B cell (primary cell): Measurements from ENCODE around the gene HOXB8. TPM values are rescaled to one million over a fixed set of nuclear protein-coding genes. Genes with fewer than 3 reads are reported as not detected.

ENCODE experiments used
- ATAC-seq: fragments of 200-7000 bp; cut with Tn5 transposase; one replicate; pipeline ENCODE4 v1.10.0; 2021; ENCODE audit warnings: low read depth, mild to moderate bottlenecking, moderate number of reproducible peaks, moderate library complexity
- CTCF ChIA-PET: fragments of 350-600 bp; sonication (Branson Sonifier 250); formaldehyde crosslinking; loops from one replicate; lab custom pipeline; 2021; ENCODE audit warnings: antibody characterized with exemption, inconsistent platforms; lab: Charles Lee
- POLR2A ChIA-PET: fragments of 350-600 bp; sonication (Branson Sonifier 250); formaldehyde crosslinking; loops from one replicate; lab custom pipeline; 2021; ENCODE audit warnings: antibody characterized with exemption; lab: Charles Lee
- DNase-seq: peaks from one replicate; pipeline ENCODE4 v3.0.0; 2013
- H2AFZ ChIP-seq: 2 replicates; pipeline ENCODE4 v1.6.1; 2012; ENCODE audit warnings: mild to moderate bottlenecking, low read depth, low read length; ENCODE audit not compliant: insufficient read depth, poor library complexity, severe bottlenecking
- H3K27ac ChIP-seq, 2 donors: 1 replicate in 1 of 2; 2 replicates in 1 of 2; pipeline ENCODE4 v1.5.1; 2012 to 2013; ENCODE audit warnings: low read length in 2 of 2, mild to moderate bottlenecking in 2 of 2, moderate library complexity in 1 of 2
- H3K27me3 ChIP-seq, 4 experiments: fragments of 200-600 bp in 1 of 4; sonication (generic) in 1 of 4; replicated peaks in 1 of 4; 1 replicate in 2 of 4; 2 replicates in 2 of 4; pipeline versions ENCODE4 v1.6.1 to v1.7.0; 2013 to 2016; ENCODE audit warnings: low read length in 3 of 4, mild to moderate bottlenecking in 2 of 4, mixed read lengths in 1 of 4, moderate library complexity in 1 of 4; ENCODE audit not compliant: insufficient read depth in 4 of 4, control insufficient read depth in 3 of 4; ENCODE audit errors: control extremely low read depth in 1 of 4
- H3K36me3 ChIP-seq, 2 experiments: replicated peaks in 1 of 2; 1 replicate in 1 of 2; 2 replicates in 1 of 2; pipeline versions ENCODE4 v1.6.1 to v1.7.1; 2013; ENCODE audit warnings: low read length in 1 of 2; ENCODE audit not compliant: insufficient read depth in 2 of 2, control insufficient read depth in 1 of 2; ENCODE audit errors: control extremely low read depth in 1 of 2, extremely low read depth in 1 of 2
- H3K4me1 ChIP-seq, 2 donors: fragments of 200-600 bp in 1 of 2; sonication (generic) in 1 of 2; 1 replicate in 1 of 2; 2 replicates in 1 of 2; pipeline versions ENCODE4 v1.5.1 to v1.6.1; 2013 to 2017; ENCODE audit warnings: low read length in 2 of 2; ENCODE audit not compliant: control insufficient read depth in 2 of 2, insufficient read depth in 2 of 2
- H3K4me2 ChIP-seq: replicated peaks from 2 replicates; pipeline ENCODE3; 2012; ENCODE audit warnings: mild to moderate bottlenecking, low read depth, low read length; ENCODE audit not compliant: poor library complexity, severe bottlenecking
- H3K4me3 ChIP-seq, 5 experiments: fragments of 200-600 bp in 1 of 5; sonication (generic) in 1 of 5; 1 replicate in 3 of 5; 2 replicates in 2 of 5; pipeline versions ENCODE4 v1.5.1 to v1.7.0; 2011 to 2016; ENCODE audit warnings: low read length in 4 of 5, mild to moderate bottlenecking in 4 of 5, low read depth in 2 of 5, control low read depth in 1 of 5, moderate library complexity in 1 of 5; ENCODE audit not compliant: insufficient read depth in 1 of 5; ENCODE audit errors: control extremely low read depth in 1 of 5, extremely low read depth in 1 of 5
- H3K79me2 ChIP-seq: fragments of 200-600 bp; sonication (generic); one replicate; pipeline ENCODE4 v1.6.0; 2016; ENCODE audit warnings: low read length; ENCODE audit not compliant: control insufficient read depth, insufficient read depth
- H3K9ac ChIP-seq: fragments of 200-600 bp; sonication (generic); 2 replicates; pipeline ENCODE4 v1.6.1; 2017; ENCODE audit warnings: mild to moderate bottlenecking, low read length, moderate library complexity
- H3K9me3 ChIP-seq, 3 donors: one replicate each; pipeline versions ENCODE4 v1.6.1 to v1.7.1; 2013; ENCODE audit warnings: low read length in 2 of 3; ENCODE audit not compliant: control insufficient read depth in 2 of 3, insufficient read depth in 1 of 3; ENCODE audit errors: control extremely low read depth in 1 of 3
- H4K20me1 ChIP-seq: 2 replicates; pipeline ENCODE4 v1.6.0; 2012; ENCODE audit warnings: mild to moderate bottlenecking, low read length; ENCODE audit not compliant: insufficient read depth, control insufficient read depth, poor library complexity, severe bottlenecking
- H3K27ac Mint-ChIP-seq: one replicate; pipeline ENCODE4 v1.8.0; 2021; ENCODE audit warnings: mixed read lengths
- H3K27me3 Mint-ChIP-seq: one replicate; pipeline ENCODE4 v1.8.0; 2021; ENCODE audit warnings: mixed read lengths
- H3K4me1 Mint-ChIP-seq: one replicate; pipeline ENCODE4 v1.8.0; 2021; ENCODE audit warnings: mixed read lengths
- H3K4me3 Mint-ChIP-seq: one replicate; pipeline ENCODE4 v1.8.0; 2021; ENCODE audit warnings: mixed read lengths
- H3K9me3 Mint-ChIP-seq: one replicate; pipeline ENCODE4 v1.8.0; 2022; ENCODE audit warnings: mixed read lengths; ENCODE audit not compliant: insufficient read depth
- EZH2 ChIP-seq: IDR thresholded peaks from 2 replicates; pipeline ENCODE4 v1.6.1; 2012; ENCODE audit warnings: borderline replicate concordance, low read depth, mild to moderate bottlenecking, moderate library complexity, low read length; ENCODE audit not compliant: insufficient read depth, poor library complexity, severe bottlenecking
- WGBS: methylation state at CpG from one replicate; pipeline ENCODE4 v1.1.5; 2013; ENCODE audit warnings: missing lambda C conversion rate; ENCODE audit not compliant: insufficient coverage; 5-methylcytosine and 5-hydroxymethylcytosine counted together
- intact Hi-C: fragments of 100-400 bp; cut with micrococcal nuclease; formaldehyde crosslinking; loops from one replicate; pipeline ENCODE4 v1.10.0; 2022
- polyA plus RNA-seq: library from polyadenylated mRNA; depleted of rRNA; stranded (reverse); fragments of >200 nt; gene quantifications from 2 replicates; pipeline ENCODE4 v1.2.3, GENCODE V29; 2012
- total RNA-seq, 2 donors: library from RNA; stranded (reverse); fragments of 120-200 nt in 1 of 2; gene quantifications; 1 replicate in 1 of 2; 2 replicates in 1 of 2; pipeline versions ENCODE4 v1.2.3 to v1.2.4, GENCODE V29; 2013 to 2022
- TF ChIP-seq, protein P1 (sequence below): fragments of 200-600 bp; IDR thresholded peaks from one replicate; pipeline ENCODE4 v1.8.0; 2022; ENCODE audit warnings: antibody characterized with exemption, mild to moderate bottlenecking

HOXB8 gene
- total and polyA plus RNA-seq, 2 donors (not counting 1 experiment from before 2014, with no cell fraction given), result not detected

DNA sequence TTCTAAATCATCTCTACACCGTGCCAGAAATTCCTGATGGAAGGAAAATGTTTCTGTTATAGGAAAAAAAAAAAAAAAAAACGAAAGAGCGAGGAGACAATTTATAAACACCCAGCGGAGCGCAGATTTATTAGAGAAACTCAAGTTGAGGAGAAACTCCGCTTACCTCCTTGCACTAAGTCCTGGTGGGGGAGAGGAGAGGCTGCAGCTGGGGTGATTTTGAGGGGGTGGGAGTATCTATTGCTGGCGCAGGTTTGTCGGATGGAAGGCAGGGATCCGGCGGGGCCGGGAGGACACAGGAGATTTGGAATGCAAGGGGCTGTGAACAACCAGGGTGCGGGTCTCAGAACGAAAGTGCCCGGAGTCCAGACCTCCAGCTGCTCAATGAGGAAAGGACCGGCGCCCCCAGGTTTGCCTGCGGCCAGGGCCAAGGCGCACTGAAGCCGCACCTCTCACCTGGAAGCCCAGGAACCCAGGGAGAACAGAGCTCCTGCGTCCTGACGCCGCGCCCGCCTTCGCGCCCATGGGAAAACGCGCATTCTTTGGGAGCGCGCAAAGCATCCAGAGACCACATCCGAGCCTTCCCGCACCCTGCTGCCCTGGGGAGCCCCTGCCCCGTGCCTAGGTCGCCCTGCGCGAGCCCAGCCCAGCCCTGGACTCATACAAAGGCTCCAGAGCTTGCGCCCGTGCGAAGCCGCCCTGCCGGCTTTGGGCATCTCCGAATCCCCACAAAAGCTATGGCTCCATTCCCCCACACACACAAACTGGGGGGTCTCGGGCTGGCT, 2.6 kb upstream of the HOXB8 start:
- Histone ChIP-seq H3K9me3 (peaks cover 0 to 23% (median 0%) of the 10 kb centered on the region in 3 donors), H3K27ac (no peak overlapping the region), H4K20me1 (no peaks in the 10 kb centered on the region), H3K9ac (no peak overlapping the region), H3K4me3 (no peak overlapping the region), H2AFZ (no peak overlapping the region), H3K36me3 (no peaks in the 10 kb centered on the region), H3K4me2 (peak overlapping the region; percentile 13), H3K4me1 (peaks cover 39 to 56% of the 10 kb centered on the region in 2 donors), H3K27me3 (peaks cover 0 to 95% (median 68%) of the 10 kb centered on the region in 4 experiments), H3K79me2 (no peaks in the 10 kb centered on the region)
- intact Hi-C loops, result loop anchor here (1.0 kb wide), 6 partner anchors 281 to 592 kb away; no protein-coding TSS in a partner anchor
- Mint-ChIP-seq H3K9me3 (no peaks in the 10 kb centered on the region), H3K4me1 (peaks cover 32% of the 10 kb centered on the region), H3K27ac (no peak overlapping the region), H3K27me3 (peaks cover 84% of the 10 kb centered on the region), H3K4me3 (no peak overlapping the region)
- TF ChIP-seq EZH2, result peak; percentile 61
- TF ChIP-seq, protein P1, sequence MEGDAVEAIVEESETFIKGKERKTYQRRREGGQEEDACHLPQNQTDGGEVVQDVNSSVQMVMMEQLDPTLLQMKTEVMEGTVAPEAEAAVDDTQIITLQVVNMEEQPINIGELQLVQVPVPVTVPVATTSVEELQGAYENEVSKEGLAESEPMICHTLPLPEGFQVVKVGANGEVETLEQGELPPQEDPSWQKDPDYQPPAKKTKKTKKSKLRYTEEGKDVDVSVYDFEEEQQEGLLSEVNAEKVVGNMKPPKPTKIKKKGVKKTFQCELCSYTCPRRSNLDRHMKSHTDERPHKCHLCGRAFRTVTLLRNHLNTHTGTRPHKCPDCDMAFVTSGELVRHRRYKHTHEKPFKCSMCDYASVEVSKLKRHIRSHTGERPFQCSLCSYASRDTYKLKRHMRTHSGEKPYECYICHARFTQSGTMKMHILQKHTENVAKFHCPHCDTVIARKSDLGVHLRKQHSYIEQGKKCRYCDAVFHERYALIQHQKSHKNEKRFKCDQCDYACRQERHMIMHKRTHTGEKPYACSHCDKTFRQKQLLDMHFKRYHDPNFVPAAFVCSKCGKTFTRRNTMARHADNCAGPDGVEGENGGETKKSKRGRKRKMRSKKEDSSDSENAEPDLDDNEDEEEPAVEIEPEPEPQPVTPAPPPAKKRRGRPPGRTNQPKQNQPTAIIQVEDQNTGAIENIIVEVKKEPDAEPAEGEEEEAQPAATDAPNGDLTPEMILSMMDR, result no peak
- 16% methylated on average over 40 of the region's 43 CpGs for WGBS
- ChIA-PET CTCF (interaction anchor here (0.7 to 2.6 kb wide), 25 partner anchors 10 to 592 kb away, joined by 3 to 34 read pairs (median 4); no protein-coding TSS in a partner anchor), POLR2A (no interaction called here)
- DNase-seq (no peak), ATAC-seq (no peak)
